ACC112 (cell line): ENCODE measurements around the gene EIF2S2.

Source experiments
- H2AFZ ChIP-seq: fragments of 200-600 bp; sonication (generic); one replicate; pipeline ENCODE4 v1.6.0; 2017; ENCODE audit warnings: antibody characterized with exemption, low read length; ENCODE audit not compliant: unreplicated experiment
- H3K27ac ChIP-seq: fragments of 200-600 bp; sonication (generic); 2 replicates; pipeline ENCODE4 v1.5.1; 2014; ENCODE audit warnings: low read depth, mild to moderate bottlenecking, antibody characterized with exemption, low read length, moderate library complexity
- H3K27me3 ChIP-seq: fragments of 200-600 bp; sonication (generic); 2 replicates; pipeline ENCODE4 v1.6.1; 2014; ENCODE audit warnings: mild to moderate bottlenecking, antibody characterized with exemption, low read length, moderate library complexity, mixed read lengths; ENCODE audit not compliant: insufficient read depth
- H3K36me3 ChIP-seq: fragments of 200-600 bp; sonication (generic); 2 replicates; pipeline ENCODE4 v1.6.1; 2016; ENCODE audit warnings: mild to moderate bottlenecking, antibody characterized with exemption, low read length, moderate library complexity, mixed read lengths; ENCODE audit not compliant: insufficient read depth
- H3K4me1 ChIP-seq: fragments of 200-600 bp; sonication (generic); one replicate; pipeline ENCODE4 v1.6.1; 2016; ENCODE audit warnings: low read length, mixed read lengths; ENCODE audit not compliant: insufficient read depth, unreplicated experiment, control insufficient read depth
- H3K4me3 ChIP-seq: fragments of 200-600 bp; sonication (generic); 2 replicates; pipeline ENCODE4 v1.5.1; 2014; ENCODE audit warnings: mild to moderate bottlenecking, low read depth, low read length
- H3K79me2 ChIP-seq: fragments of 200-600 bp; sonication (generic); one replicate; pipeline ENCODE4 v1.6.0; 2016; ENCODE audit warnings: low read length; ENCODE audit not compliant: control insufficient read depth, unreplicated experiment, insufficient read depth

EIF2S2 gene

GRCh38 chr20:34045930-34046725 lies 65.9 kb downstream of the EIF2S2 start:
- Histone ChIP-seq H3K4me3 (no peak overlapping the region), H3K79me2 (peaks cover 35% of the 10 kb centered on the region), H3K36me3 (no peaks in the 10 kb centered on the region)

GRCh38 chr20:34045294-34045693 lies 66.7 kb downstream of the EIF2S2 start:
- Histone ChIP-seq H3K27me3 (no peaks in the 10 kb centered on the region), H3K79me2 (peaks cover 31% of the 10 kb centered on the region), H3K36me3 (no peaks in the 10 kb centered on the region), H2AFZ (no peak overlapping the region), H3K4me3 (no peak overlapping the region), H3K4me1 (peaks cover 3% of the 10 kb centered on the region), H3K27ac (no peak overlapping the region)

More at GRCh38 chr20:34045930-34046725, 65.9 kb downstream of the EIF2S2 start:
- H3K27me3 ChIP-seq, result no peaks in the 10 kb centered on the region
- peaks cover 3% of the 10 kb centered on the region for H3K4me1 ChIP-seq
- no peak overlapping the region for H3K27ac ChIP-seq
- no peak overlapping the region for H2AFZ ChIP-seq

- peaks cover 34% of the 10 kb centered on the region for H3K79me2 ChIP-seq
- no peaks in the 10 kb centered on the region for H3K36me3 ChIP-seq
Measured at GRCh38 chr20:34043025-34043424, 69.0 kb downstream of the EIF2S2 start.

GRCh38 chr20:34042262-34042661 lies 69.8 kb downstream of the EIF2S2 start:
- Histone ChIP-seq H3K4me1 (peaks cover 3% of the 10 kb centered on the region), H2AFZ (no peak overlapping the region), H3K36me3 (no peaks in the 10 kb centered on the region), H3K4me3 (no peak overlapping the region), H3K27ac (no peak overlapping the region), H3K79me2 (peaks cover 40% of the 10 kb centered on the region), H3K27me3 (no peaks in the 10 kb centered on the region)

More at GRCh38 chr20:34043025-34043424, 69.0 kb downstream of the EIF2S2 start:
- Histone ChIP-seq H3K27ac (no peak overlapping the region), H2AFZ (no peak overlapping the region), H3K4me3 (no peak overlapping the region), H3K4me1 (peaks cover 3% of the 10 kb centered on the region), H3K27me3 (no peaks in the 10 kb centered on the region)

GRCh38 chr20:34041226-34041625 lies 70.8 kb downstream of the EIF2S2 start:
- Histone ChIP-seq H3K79me2 (peaks cover 49% of the 10 kb centered on the region), H3K27me3 (no peaks in the 10 kb centered on the region), H3K4me1 (peaks cover 3% of the 10 kb centered on the region), H2AFZ (no peak overlapping the region), H3K27ac (no peak overlapping the region), H3K36me3 (no peaks in the 10 kb centered on the region), H3K4me3 (no peak overlapping the region)

GRCh38 chr20:34040300-34040995 lies 71.6 kb downstream of the EIF2S2 start:
- Histone ChIP-seq H3K27me3 (no peaks in the 10 kb centered on the region), H3K27ac (no peak overlapping the region), H3K36me3 (no peaks in the 10 kb centered on the region), H3K4me3 (no peak overlapping the region), H3K4me1 (peaks cover 3% of the 10 kb centered on the region), H2AFZ (no peak overlapping the region), H3K79me2 (peaks cover 52% of the 10 kb centered on the region)
